Measurements from ENCODE around the gene STIMATE.

The STIMATE gene

GRCh38 chr3:52841211-52841980 lies 56.0 kb downstream of the STIMATE start:
- no peak for DNase-seq (ENCODE audit: low read depth)

GRCh38 chr3:52839892-52840545 lies 57.3 kb downstream of the STIMATE start:
- DNase-seq (ENCODE audit: low read depth), result no peak

GRCh38 chr3:52839268-52839575 lies 58.1 kb downstream of the STIMATE start:
- DNase-seq (ENCODE audit: low read depth), result no peak

- no peak for DNase-seq (ENCODE audit: low read depth)
Observed at GRCh38 chr3:52838561-52839267, 58.6 kb downstream of the STIMATE start.

GRCh38 chr3:52836986-52837385 lies 60.4 kb downstream of the STIMATE start:
- no peak for DNase-seq (ENCODE audit: low read depth)

- no peak for DNase-seq (ENCODE audit: low read depth)
Observed at GRCh38 chr3:52836471-52836845, 60.9 kb downstream of the STIMATE start.

- no peak for DNase-seq (ENCODE audit: low read depth)
Observed at GRCh38 chr3:52835766-52836470, 61.4 kb downstream of the STIMATE start.

- no peak for DNase-seq (ENCODE audit: low read depth)
Observed at GRCh38 chr3:52834871-52835501, 62.4 kb downstream of the STIMATE start, which contains the start of gene MUSTN1. Gene MUSTN1, minus strand, starts transcription at chr3:52835019. Its CDS starts 71 bp downstream, at chr3:52834948.

GRCh38 chr3:52833202-52833601 lies 64.1 kb downstream of the STIMATE start:
- no peak for DNase-seq (ENCODE audit: low read depth)

- no peak for DNase-seq (ENCODE audit: low read depth)
Observed at GRCh38 chr3:52831500-52832301, 65.6 kb downstream of the STIMATE start.

- DNase-seq (ENCODE audit: low read depth), result no peak
Observed at GRCh38 chr3:52830535-52831258, 66.7 kb downstream of the STIMATE start, which contains the start of gene ITIH4. Gene ITIH4, minus strand, starts transcription at chr3:52830672. Its CDS starts 30 bp downstream, at chr3:52830642.

GRCh38 chr3:52829906-52830463 lies 67.4 kb downstream of the STIMATE start:
- no peak for DNase-seq (ENCODE audit: low read depth)

- no peak for DNase-seq (ENCODE audit: low read depth)
Observed at GRCh38 chr3:52829482-52829881, 67.9 kb downstream of the STIMATE start.

GRCh38 chr3:52827866-52828376 lies 69.4 kb downstream of the STIMATE start:
- no peak for DNase-seq (ENCODE audit: low read depth)

GRCh38 chr3:52827441-52827840 lies 69.9 kb downstream of the STIMATE start:
- no peak for DNase-seq (ENCODE audit: low read depth)

- no peak for DNase-seq (ENCODE audit: low read depth)
Observed at GRCh38 chr3:52824037-52824436, 73.3 kb downstream of the STIMATE start.

GRCh38 chr3:52822363-52822762 lies 75.0 kb downstream of the STIMATE start:
- DNase-seq (ENCODE audit: low read depth), result no peak

- no peak for DNase-seq (ENCODE audit: low read depth)
Observed at GRCh38 chr3:52820736-52821135, 76.6 kb downstream of the STIMATE start.

- no peak for DNase-seq (ENCODE audit: low read depth)
Observed at GRCh38 chr3:52819936-52820335, 77.4 kb downstream of the STIMATE start.

GRCh38 chr3:52817860-52818259 lies 79.5 kb downstream of the STIMATE start:
- no peak for DNase-seq (ENCODE audit: low read depth)

All from stimulated activated CD4-positive, alpha-beta T cell treated with anti-CD3 and anti-CD28 coated beads, Interleukin-2, amount 100 ng/mL, for 4 hours (primary cell).